NB4 (cell line): ENCODE measurements around the gene RAD9B.

Source experiments
- MAX ChIP-seq: IDR thresholded peaks from 2 replicates; pipeline ENCODE4 v1.6.1; 2011; ENCODE audit warnings: low read depth, low read length
- MYC ChIP-seq: IDR thresholded peaks from 2 replicates; pipeline ENCODE4 v1.6.1; 2011; ENCODE audit warnings: low read depth, low read length
- POLR2A ChIP-seq: IDR thresholded peaks from 2 replicates; pipeline ENCODE4 v1.6.1; 2011; ENCODE audit warnings: mild to moderate bottlenecking; ENCODE audit not compliant: insufficient read length; ENCODE audit errors: extremely low read depth
- TF ChIP-seq, protein P1 (sequence below): IDR thresholded peaks from one replicate; pipeline ENCODE4 v1.5.1; 2012; ENCODE audit warnings: low read depth, low read length

GRCh38 chr12:110458756-110459155, 43.4 kb upstream of the RAD9B start:
- TF ChIP-seq, protein P1, sequence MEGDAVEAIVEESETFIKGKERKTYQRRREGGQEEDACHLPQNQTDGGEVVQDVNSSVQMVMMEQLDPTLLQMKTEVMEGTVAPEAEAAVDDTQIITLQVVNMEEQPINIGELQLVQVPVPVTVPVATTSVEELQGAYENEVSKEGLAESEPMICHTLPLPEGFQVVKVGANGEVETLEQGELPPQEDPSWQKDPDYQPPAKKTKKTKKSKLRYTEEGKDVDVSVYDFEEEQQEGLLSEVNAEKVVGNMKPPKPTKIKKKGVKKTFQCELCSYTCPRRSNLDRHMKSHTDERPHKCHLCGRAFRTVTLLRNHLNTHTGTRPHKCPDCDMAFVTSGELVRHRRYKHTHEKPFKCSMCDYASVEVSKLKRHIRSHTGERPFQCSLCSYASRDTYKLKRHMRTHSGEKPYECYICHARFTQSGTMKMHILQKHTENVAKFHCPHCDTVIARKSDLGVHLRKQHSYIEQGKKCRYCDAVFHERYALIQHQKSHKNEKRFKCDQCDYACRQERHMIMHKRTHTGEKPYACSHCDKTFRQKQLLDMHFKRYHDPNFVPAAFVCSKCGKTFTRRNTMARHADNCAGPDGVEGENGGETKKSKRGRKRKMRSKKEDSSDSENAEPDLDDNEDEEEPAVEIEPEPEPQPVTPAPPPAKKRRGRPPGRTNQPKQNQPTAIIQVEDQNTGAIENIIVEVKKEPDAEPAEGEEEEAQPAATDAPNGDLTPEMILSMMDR = no peak
- TF ChIP-seq MYC (no peak), POLR2A (no peak), MAX (no peak)
